Rectal smooth muscle tissue (tissue), 1 donor: ENCODE results near the gene CD248.
A peak's percentile ranks its signal among the peaks of the same experiment; 100 is the strongest.
"Not testable (repeated sequence)": the region's sequence is repeated elsewhere in the genome, so short reads cannot be mapped to it uniquely, and the experiment has no call there.

Source experiments
- H3K27ac ChIP-seq: one replicate; pipeline ENCODE4 v1.7.0; 2013; ENCODE audit warnings: low read depth, low read length, inconsistent platforms
- H3K27me3 ChIP-seq: one replicate; pipeline ENCODE4 v1.7.0; 2013; ENCODE audit warnings: low read length; ENCODE audit not compliant: control insufficient read depth, insufficient read depth
- H3K36me3 ChIP-seq: one replicate; pipeline ENCODE4 v1.7.0; 2013; ENCODE audit warnings: low read length; ENCODE audit not compliant: control insufficient read depth, insufficient read depth
- H3K4me1 ChIP-seq: one replicate; pipeline ENCODE4 v1.7.0; 2013; ENCODE audit warnings: low read length; ENCODE audit not compliant: control insufficient read depth, insufficient read depth
- H3K4me3 ChIP-seq: one replicate; pipeline ENCODE4 v1.7.0; 2013; ENCODE audit warnings: low read length
- H3K9ac ChIP-seq: one replicate; pipeline ENCODE4 v1.7.0; 2013; ENCODE audit warnings: low read length

Gene CD248

DNA sequence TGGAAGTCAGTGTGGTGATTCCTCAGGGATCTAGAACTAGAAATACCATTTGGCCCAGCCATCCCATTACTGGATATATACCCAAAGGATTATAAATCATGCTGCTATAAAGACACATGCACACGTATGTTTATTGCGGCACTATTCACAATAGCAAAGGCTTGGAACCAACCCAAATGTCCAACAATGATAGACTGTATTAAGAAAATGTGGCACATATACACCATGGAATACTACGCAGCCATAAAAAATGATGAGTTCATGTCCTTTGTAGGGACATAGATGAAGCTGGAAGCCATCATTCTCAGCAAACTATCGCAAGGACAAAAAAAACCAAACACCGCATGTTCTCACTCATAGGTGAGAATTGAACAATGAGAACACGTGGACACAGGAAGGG lies 3.9 kb upstream of the CD248 start:
- not testable (repeated sequence) for H3K36me3 ChIP-seq, H3K9ac ChIP-seq, H3K27ac ChIP-seq, H3K4me3 ChIP-seq, H3K27me3 ChIP-seq
- peaks cover 13% of the 10 kb centered on the region for H3K4me1 ChIP-seq

DNA sequence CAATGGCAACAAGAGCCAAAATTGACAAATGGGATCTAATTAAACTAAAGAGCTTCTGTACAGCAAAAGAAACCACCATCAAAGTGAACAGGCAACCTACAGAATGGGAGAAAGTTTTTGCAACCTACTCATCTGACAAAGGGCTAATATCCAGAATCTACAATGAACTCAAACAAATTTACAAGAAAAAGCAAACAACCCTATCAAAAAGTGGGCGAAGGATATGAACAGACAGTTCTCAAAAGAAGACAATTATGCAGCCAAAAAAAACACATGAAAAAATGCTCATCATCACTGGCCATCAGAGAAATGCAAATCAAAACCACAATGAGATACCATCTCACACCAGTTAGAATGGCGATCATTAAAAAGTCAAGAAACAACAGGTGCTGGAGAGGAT lies 3.4 kb upstream of the CD248 start:
- not testable (repeated sequence) for H3K27ac ChIP-seq, H3K9ac ChIP-seq, H3K36me3 ChIP-seq, H3K4me3 ChIP-seq, H3K27me3 ChIP-seq
- peaks cover 16% of the 10 kb centered on the region for H3K4me1 ChIP-seq

DNA sequence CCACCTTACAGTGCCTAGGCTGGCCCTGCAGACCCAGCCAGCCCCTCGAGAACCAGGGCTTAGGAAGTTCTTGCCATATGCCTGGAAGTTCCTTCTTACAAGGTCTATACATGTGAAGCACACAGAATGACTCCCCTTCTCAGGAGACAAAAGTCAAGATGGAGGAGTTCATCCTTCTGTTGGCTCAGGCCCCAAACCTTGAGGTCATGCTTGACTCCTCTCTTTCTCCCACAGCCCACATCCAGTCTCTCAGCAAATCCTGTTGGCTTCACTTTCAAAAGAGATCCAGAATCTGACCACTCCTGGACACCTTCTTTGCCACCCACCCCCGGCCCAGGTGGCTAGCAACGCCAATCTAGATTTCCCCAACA lies 1.7 kb upstream of the CD248 start:
- H3K27me3 ChIP-seq: no peaks in the 10 kb centered on the region
- H3K36me3 ChIP-seq: no peaks in the 10 kb centered on the region
- peaks cover 16% of the 10 kb centered on the region for H3K4me1 ChIP-seq
- H3K4me3 ChIP-seq: no peak overlapping the region
- H3K9ac ChIP-seq: no peak overlapping the region
- no peak overlapping the region for H3K27ac ChIP-seq

DNA sequence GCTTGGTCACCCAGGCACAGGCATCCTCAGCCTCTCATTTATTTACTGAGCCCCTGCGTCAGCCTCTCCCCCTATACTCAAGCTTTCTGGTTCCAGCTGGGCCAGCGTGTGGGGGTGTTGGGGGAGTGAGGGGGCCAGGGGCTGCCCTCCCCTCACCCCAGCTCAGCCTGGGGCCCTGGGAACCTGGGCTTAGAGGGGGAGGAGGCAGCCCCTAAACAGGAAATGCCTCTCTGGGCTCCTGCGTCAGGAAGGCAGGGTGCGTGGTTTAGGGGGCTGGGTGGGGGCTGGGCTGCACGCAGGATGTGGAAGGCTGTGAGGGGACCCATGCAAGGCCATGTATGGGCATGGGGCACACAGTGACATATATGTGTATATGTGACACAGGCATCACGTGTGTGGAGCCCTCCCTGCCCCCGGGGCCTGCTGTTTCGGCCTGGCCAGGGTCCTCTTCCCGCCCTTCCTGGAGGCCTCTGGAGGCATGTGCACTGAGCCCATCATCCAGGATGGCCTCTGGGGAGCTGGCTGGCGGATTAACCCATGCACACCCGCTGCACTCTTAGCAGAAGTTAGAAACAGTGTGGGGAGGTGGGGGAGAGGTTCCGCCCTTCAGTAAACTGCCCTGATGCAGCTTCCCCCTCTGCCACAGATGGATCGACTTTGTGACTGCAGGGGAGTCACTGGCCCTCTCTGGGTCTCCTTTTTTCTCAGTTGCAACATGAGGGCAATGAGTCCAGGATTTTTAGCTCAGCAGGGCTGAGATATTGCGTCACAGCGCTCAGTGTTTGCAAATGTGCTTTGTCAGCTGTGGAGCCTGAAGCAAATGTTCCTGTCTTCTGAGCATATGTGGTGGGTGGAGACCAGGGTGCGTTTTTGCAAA lies 1.1 kb upstream of the CD248 start:
- Histone ChIP-seq H3K4me1 (peaks cover 16% of the 10 kb centered on the region), H3K9ac (peak overlapping the region; percentile 40), H3K27me3 (no peaks in the 10 kb centered on the region), H3K36me3 (no peaks in the 10 kb centered on the region), H3K4me3 (peak overlapping the region; percentile 50), H3K27ac (peak overlapping the region; percentile 94)

DNA sequence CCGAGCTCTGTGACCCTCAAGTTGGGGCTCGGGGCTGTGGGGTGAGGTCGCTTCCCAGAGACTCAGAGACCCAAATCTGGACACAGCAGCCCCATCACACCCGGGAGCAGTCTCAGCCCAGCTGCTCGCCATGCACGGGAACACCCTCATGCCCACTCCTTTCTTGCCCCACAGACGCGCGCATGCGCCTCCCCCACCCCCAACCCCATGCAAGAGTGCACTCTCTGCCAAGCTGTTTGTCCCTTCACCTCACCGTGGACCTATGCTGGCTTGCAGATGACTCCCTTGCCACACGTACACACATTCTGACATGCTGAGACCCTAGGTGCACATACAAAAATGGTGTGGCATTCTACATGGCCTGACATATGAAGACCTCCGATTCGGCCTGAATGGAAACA lies 478 bp upstream of the CD248 start:
- Histone ChIP-seq H3K9ac (peak overlapping the region; percentile 40), H3K4me3 (peak overlapping the region; percentile 50), H3K36me3 (no peaks in the 10 kb centered on the region), H3K27me3 (no peaks in the 10 kb centered on the region), H3K27ac (peak overlapping the region; percentile 94), H3K4me1 (peaks cover 16% of the 10 kb centered on the region)

DNA sequence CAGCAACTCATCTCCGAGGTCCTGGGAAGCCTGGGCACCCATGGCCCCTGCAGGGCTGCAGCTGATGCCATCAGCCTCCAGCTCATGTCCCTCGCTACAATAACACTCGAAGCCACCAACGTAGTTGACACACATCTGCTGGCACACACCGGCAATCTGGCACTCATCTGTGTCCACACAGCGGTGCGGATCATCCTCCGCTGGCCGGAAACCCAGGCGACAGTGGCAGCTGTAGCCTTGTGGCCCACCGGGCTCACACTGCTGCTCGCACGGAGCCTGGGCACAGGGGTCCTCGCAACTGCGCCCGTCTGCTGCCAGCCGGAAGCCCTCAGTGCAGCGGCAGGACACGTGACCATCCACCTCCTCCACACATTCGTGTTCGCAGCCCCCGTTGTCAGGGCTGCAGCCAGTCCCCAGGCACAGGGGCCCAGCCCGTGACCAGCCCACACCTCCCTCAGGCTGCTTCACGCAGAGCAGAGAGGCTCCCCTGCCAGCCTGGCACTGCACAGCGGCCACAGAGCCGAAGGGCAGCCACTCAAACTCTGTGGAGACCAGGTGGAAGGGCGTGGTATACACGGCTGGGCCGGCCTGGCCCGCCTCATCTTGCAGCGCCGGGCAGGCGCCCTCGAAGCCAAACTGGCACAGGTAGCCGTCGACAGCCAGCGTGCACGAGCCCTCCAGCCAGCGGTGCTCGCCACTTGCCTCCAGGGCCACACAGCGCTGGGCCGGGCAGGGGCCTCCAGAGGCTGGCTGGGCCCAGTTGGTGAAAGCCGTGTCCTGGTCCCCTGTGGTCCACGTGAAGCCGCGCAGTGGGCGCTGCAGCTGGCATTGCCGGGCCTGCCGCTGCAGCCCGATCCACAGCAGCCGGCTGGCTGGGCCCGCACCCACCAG lies 678 bp downstream of the CD248 start:
- peaks cover 16% of the 10 kb centered on the region for H3K4me1 ChIP-seq
- H3K27ac ChIP-seq: peak overlapping the region; percentile 94
- no peaks in the 10 kb centered on the region for H3K36me3 ChIP-seq
- H3K27me3 ChIP-seq: no peaks in the 10 kb centered on the region
- peak overlapping the region; percentile 47 for H3K4me3 ChIP-seq
- H3K9ac ChIP-seq: peak overlapping the region; percentile 32

DNA sequence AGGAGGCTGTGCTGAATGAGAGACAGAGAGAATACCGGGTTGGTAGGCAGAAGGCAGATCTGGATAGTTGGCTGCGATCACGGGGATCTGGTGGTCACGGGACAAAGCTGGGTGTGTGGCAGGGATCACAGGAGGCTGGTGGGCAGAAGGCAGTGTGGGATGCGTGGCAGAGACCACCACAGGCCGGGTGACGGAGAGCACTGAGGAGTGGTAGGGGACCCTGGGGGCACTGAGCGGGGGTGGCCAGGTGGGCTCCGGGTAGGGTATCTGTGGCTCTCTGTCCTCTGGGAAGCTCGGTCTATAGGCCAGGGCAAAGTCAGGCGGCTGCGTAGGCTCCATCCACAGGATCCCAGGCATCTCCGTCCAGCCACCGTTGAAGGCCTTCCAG lies 1.4 kb downstream of the CD248 start:
- H3K27me3 ChIP-seq: no peaks in the 10 kb centered on the region
- H3K36me3 ChIP-seq: no peaks in the 10 kb centered on the region
- no peak overlapping the region for H3K27ac ChIP-seq
- peak overlapping the region; percentile 47 for H3K4me3 ChIP-seq
- H3K9ac ChIP-seq: no peak overlapping the region
- H3K4me1 ChIP-seq: peaks cover 16% of the 10 kb centered on the region

DNA sequence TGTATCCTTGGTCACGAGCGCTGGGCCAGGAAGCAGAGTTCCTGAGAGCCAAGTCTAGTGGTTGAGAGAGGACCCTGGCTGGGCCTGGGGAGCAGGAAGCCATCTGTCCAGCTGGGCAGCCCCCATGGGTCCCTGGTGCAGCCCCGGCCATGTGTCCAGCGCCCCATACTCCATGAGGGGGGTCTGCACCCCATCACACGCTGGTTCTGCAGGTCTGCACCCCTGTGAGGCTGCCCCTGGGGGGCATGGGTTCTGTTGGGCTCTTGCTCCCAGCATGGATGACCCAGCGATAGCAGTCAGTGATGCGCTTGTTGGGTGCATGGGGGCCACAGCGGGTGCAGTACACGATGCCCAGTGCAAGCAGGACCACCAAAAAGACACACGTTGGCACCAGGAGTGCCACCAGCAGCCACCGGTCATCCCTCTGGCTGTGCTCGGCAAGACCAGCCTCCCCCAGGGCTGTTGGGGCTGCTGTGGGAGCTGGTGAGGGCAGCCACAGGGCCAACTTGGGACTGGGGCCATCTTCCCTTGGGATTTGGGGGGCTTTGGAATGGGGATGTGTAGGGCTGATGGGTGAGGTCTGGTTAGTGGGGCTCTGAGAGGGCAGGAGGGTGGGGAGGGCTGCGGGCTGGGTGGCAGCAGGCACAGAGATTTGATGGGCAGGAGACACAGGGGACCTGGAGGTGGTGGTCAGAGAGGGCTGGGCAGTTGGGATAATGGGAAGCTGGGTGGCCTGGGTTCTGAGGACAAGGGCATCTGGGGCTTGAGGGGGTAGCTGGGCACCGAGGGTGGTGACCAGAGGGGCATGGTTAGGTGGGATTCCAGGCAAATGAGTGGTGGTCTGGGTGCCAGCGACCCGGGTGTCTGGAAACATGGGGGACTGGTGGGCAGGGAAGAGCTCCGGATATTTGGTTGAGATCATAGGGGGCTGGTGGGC lies 2.0 kb downstream of the CD248 start:
- Histone ChIP-seq H3K27ac (no peak overlapping the region), H3K9ac (no peak overlapping the region), H3K4me1 (peaks cover 16% of the 10 kb centered on the region), H3K36me3 (no peaks in the 10 kb centered on the region), H3K4me3 (peak overlapping the region; percentile 47), H3K27me3 (no peaks in the 10 kb centered on the region)

DNA sequence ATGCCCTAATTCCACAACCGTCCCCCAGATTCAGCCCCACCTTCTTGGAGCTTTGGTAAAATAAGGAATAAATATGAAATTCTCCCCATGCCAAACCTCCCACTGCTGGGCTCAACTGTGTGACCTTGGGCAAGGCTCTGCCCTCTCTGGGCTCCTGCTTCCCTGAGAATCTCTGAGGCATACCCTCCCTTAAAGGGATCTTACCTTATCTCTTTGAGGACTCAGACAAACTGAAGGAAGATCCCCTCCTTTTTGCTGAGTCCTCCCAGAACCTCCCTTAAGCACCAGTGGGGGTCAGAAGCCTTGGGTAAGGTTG lies 2.7 kb downstream of the CD248 start:
- Histone ChIP-seq H3K9ac (no peak overlapping the region), H3K27ac (peak overlapping the region; percentile 74), H3K4me1 (peaks cover 16% of the 10 kb centered on the region), H3K27me3 (no peaks in the 10 kb centered on the region), H3K36me3 (no peaks in the 10 kb centered on the region), H3K4me3 (peak overlapping the region; percentile 26)

DNA sequence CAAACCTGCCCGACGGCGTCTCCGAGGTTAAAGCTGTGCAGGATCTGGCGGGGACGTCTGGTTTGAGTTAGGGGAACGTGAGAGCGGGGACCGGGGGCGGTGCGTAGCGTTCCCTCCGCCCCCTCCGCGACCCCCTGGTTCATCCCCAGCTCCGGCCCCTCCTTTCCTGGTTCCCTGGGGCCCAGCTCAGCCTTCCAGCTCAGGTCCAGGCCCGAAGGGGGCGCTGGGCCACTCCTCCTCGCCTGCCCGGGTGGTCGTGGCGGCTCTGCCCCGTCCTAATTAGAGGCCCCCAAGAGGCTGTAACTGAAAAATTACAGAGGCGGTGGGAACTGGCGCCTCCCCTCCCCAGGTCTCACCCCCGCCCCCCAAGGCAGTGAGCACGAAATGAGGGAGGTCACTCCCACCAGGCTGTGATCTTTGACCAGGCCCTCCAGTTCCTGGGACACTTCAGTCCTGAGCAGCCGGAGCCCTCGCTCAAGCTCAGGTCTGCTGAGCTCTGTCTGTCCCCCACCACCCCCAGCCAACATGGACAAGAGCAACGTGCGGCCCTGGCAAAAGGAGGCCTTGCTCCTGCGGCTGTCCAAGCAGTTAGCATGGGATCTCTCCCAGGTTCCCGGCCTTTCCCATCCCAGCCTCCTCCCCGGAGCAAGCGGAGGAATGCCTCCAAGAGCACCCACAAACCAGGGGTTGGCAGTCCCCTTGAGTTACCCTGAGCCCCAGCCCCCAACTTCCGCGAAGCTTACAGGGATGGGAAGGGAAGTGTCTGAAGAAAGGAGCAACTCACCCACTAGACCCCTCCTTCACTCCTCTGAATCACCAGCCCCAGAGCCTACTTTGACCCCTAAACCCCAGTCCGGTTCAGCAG lies 3.3 kb downstream of the CD248 start:
- H3K27ac ChIP-seq: peak overlapping the region; percentile 74

DNA sequence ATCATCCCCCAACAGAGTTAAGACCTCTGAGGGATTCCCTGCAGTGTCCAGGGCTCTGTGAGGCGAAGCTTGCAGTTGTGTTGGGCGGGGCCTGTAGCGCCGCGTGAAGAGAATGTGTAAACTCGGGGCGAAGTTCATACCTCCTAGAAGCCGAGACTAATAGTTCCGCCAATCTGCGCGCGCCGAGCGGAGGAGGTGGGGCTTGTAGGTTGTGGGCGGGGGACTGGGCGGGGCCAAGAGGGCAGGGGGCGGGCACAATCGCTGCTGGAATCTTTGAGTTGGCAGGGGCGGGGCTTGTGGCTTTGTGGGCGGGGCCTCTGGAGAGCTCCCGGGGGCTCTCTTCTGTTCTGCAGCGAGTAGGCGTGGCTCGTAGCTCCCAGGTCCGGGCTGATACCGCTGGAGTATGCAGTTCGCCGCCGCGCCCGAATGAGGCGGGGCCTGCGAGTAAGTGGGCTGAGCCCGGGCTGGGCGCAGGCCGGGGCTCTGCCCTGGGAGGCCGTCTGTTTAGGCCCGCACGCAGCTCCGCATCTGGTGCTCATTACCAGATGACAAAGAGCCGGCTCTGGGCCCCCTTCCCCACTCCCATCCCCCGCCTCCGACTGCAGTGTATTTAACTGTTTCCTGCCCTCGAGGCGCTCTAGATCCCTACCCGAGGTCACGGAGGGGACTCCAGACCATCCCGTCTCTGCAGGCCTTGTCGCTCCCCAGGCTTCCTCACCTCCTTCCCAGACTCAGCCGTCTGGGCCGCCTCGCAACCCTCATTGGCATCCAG lies 4.1 kb downstream of the CD248 start:
- H3K4me3 ChIP-seq: peak overlapping the region; percentile 85
- H3K27ac ChIP-seq: peak overlapping the region; percentile 87
- H3K36me3 ChIP-seq: no peaks in the 10 kb centered on the region
- peak overlapping the region; percentile 12 for H3K9ac ChIP-seq
- no peaks in the 10 kb centered on the region for H3K27me3 ChIP-seq
- peaks cover 12% of the 10 kb centered on the region for H3K4me1 ChIP-seq

More for the DNA sequence above, 3.3 kb downstream of the CD248 start:
- Histone ChIP-seq H3K4me1 (peaks cover 16% of the 10 kb centered on the region), H3K9ac (no peak overlapping the region), H3K36me3 (no peaks in the 10 kb centered on the region), H3K27me3 (no peaks in the 10 kb centered on the region), H3K4me3 (peak overlapping the region; percentile 58)
